MM.1S (cell line): ENCODE results near the gene ANKLE1.
A peak's percentile ranks its signal among the peaks of the same experiment; 100 is the strongest.
"Not testable (repeated sequence)": the region's sequence is repeated elsewhere in the genome, so short reads cannot be mapped to it uniquely, and the experiment has no call there.

Source experiments
- DNase-seq: peaks from one replicate; pipeline ENCODE4 v3.0.0-alpha.2; 2015
- H2AFZ ChIP-seq: fragments of 300-600 bp; sonication (generic); 2 replicates; pipeline ENCODE4 v1.6.0; 2016; ENCODE audit warnings: antibody characterized with exemption, low read length
- H3F3A ChIP-seq: fragments of 300-600 bp; sonication (generic); 2 replicates; pipeline ENCODE4 v1.6.1; 2016; ENCODE audit warnings: mild to moderate bottlenecking, antibody characterized with exemption, low read length, moderate library complexity, mixed read lengths; ENCODE audit not compliant: insufficient read depth
- H3K27ac ChIP-seq: fragments of 300-600 bp; sonication (generic); 2 replicates; pipeline ENCODE4 v1.5.1; 2016; ENCODE audit warnings: mild to moderate bottlenecking, low read length
- H3K27me3 ChIP-seq: fragments of 300-600 bp; sonication (generic); replicated peaks from 2 replicates; pipeline ENCODE4 v1.6.0; 2016; ENCODE audit warnings: low read length; ENCODE audit not compliant: insufficient read depth
- H3K36me3 ChIP-seq: fragments of 300-600 bp; sonication (generic); replicated peaks from 2 replicates; pipeline ENCODE4 v1.6.1; 2016; ENCODE audit warnings: mild to moderate bottlenecking, low read length, mixed read lengths; ENCODE audit not compliant: insufficient read depth
- H3K4me1 ChIP-seq: fragments of 300-600 bp; sonication (generic); 2 replicates; pipeline ENCODE4 v1.6.1; 2016; ENCODE audit warnings: low read length, mixed read lengths
- H3K4me2 ChIP-seq: fragments of 300-600 bp; sonication (generic); 2 replicates; pipeline ENCODE4 v1.6.0; 2016; ENCODE audit warnings: low read depth, low read length
- H3K4me3 ChIP-seq: fragments of 300-600 bp; sonication (generic); 2 replicates; pipeline ENCODE4 v1.5.1; 2016; ENCODE audit warnings: low read length, mixed read lengths
- H3K79me2 ChIP-seq: fragments of 300-600 bp; sonication (generic); 2 replicates; pipeline ENCODE4 v1.6.1; 2016; ENCODE audit warnings: mixed run types, low read length, mixed read lengths
- H3K9ac ChIP-seq: fragments of 300-600 bp; sonication (generic); 2 replicates; pipeline ENCODE4 v1.6.1; 2016; ENCODE audit warnings: low read length, mixed read lengths
- H3K9me2 ChIP-seq: fragments of 300-600 bp; sonication (generic); replicated peaks from 2 replicates; pipeline ENCODE4 v1.6.1; 2016; ENCODE audit warnings: mild to moderate bottlenecking, low read length, mixed read lengths; ENCODE audit not compliant: insufficient read depth
- H3K9me3 ChIP-seq: fragments of 300-600 bp; sonication (generic); replicated peaks from 2 replicates; pipeline ENCODE4 v1.6.1; 2016; ENCODE audit warnings: mild to moderate bottlenecking, low read length, mixed read lengths; ENCODE audit not compliant: insufficient read depth
- H4K20me1 ChIP-seq: fragments of 300-600 bp; sonication (generic); 2 replicates; pipeline ENCODE4 v1.6.1; 2016; ENCODE audit warnings: mild to moderate bottlenecking, low read length, moderate library complexity, mixed read lengths; ENCODE audit not compliant: insufficient read depth
- EZH2 ChIP-seq: fragments of 300-600 bp; sonication (generic); optimal IDR thresholded peaks from 2 replicates; pipeline ENCODE3; 2017; ENCODE audit warnings: low read depth, mild to moderate bottlenecking, antibody characterized with exemption, low read length, mixed read lengths
- EZH2phosphoT487 ChIP-seq: fragments of 300-600 bp; sonication (generic); IDR thresholded peaks from 2 replicates; pipeline ENCODE4 v1.6.1; 2018; ENCODE audit warnings: antibody characterized with exemption, low read length
- TF ChIP-seq, protein P1 (sequence below): fragments of 300-600 bp; sonication (generic); IDR thresholded peaks from 2 replicates; pipeline ENCODE4 v1.5.1; 2016; ENCODE audit warnings: antibody characterized with exemption, low read length, mixed read lengths

ANKLE1 gene

DNA sequence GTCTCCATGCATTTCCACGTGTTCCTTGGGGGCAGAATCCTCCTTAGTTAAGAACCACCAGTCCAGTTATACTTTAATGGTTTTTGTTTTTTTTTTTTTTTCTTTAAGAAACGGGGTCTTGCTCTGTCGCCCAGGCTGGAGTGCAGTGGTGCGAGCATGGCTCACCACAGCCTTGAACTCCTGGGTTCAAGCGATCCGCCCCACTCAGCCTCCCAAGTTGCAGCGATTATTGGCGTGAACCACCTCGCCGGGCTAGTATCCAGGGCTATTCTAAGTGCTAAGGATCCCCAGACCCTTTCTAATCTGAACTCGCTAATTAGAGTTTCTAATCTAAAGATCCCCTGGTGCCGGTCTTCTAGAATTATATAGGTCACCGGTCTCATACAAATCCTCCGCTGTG is 11.9 kb downstream of the ANKLE1 start:
- no peak overlapping the region for H3K4me2 ChIP-seq
- H3K4me1 ChIP-seq: no peaks in the 10 kb centered on the region
- no peak overlapping the region for H2AFZ ChIP-seq
- H3F3A ChIP-seq: no peaks in the 10 kb centered on the region
- H3K9me3 ChIP-seq: no peaks in the 10 kb centered on the region
- H3K27ac ChIP-seq: no peak overlapping the region
- peak; percentile 2 for DNase-seq
- no peak overlapping the region for H3K4me3 ChIP-seq
- H3K79me2 ChIP-seq: peaks cover 7% of the 10 kb centered on the region; the same call in 1 of the 2 replicates
- H3K27me3 ChIP-seq: 0 out of 2 replicates have a peak, but pooled peaks cover 4% of the 10 kb centered on the region
- no peak overlapping the region for H3K9ac ChIP-seq
- no peak for TF ChIP-seq EZH2phosphoT487
- no peak for TF ChIP-seq EZH2
- TF ChIP-seq, protein P1, sequence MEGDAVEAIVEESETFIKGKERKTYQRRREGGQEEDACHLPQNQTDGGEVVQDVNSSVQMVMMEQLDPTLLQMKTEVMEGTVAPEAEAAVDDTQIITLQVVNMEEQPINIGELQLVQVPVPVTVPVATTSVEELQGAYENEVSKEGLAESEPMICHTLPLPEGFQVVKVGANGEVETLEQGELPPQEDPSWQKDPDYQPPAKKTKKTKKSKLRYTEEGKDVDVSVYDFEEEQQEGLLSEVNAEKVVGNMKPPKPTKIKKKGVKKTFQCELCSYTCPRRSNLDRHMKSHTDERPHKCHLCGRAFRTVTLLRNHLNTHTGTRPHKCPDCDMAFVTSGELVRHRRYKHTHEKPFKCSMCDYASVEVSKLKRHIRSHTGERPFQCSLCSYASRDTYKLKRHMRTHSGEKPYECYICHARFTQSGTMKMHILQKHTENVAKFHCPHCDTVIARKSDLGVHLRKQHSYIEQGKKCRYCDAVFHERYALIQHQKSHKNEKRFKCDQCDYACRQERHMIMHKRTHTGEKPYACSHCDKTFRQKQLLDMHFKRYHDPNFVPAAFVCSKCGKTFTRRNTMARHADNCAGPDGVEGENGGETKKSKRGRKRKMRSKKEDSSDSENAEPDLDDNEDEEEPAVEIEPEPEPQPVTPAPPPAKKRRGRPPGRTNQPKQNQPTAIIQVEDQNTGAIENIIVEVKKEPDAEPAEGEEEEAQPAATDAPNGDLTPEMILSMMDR: no peak
- no peaks in the 10 kb centered on the region for H4K20me1 ChIP-seq
- H3K9me2 ChIP-seq: no peaks in the 10 kb centered on the region
- H3K36me3 ChIP-seq: no peaks in the 10 kb centered on the region

DNA sequence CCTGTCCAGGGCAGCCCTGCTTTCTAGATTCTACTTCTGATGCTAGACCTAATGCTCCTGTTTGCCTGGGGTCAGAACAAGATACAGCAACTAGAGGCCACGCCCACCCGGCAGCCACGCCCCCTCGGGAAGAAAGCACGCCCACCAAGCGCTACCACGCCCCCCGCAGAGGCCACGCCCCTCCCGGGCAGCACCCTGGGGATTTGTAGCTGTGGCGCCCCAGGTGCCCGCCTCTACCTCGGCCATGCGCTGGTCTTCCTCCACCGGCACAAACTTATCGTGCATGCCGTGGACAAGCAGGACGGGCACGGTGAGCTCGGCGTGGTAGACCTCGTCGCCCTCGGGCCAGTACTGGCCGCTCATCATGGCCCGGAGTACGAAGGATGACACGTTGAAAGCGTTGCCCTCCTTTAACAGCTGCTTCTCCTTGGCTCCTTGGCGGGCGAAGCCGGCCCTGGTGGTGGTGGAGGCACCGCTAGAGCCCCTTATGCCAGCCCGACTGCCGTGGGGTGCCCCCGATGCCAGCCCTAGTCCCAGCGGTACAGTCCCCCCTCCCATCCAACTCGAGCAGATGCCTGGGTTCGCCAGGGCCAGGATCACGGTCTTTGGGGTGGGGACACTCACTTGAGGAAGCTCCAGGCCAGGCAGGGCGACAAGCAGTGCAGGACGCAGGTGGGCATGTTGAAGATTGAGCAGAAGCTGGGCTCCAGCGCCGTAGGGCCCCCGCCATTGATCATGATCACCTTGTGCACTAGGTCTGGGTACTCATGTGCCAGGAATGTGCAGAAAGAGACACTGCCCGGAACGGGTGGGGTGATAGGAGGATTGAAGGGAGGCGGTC is 12.6 kb downstream of the ANKLE1 start:
- peak; percentile 20 for DNase-seq
- Histone ChIP-seq H3K4me2 (no peak overlapping the region), H3K36me3 (no peaks in the 10 kb centered on the region), H3K4me3 (no peak overlapping the region), H3K9ac (no peak overlapping the region), H3K27ac (no peak overlapping the region), H3F3A (no peaks in the 10 kb centered on the region), H2AFZ (no peak overlapping the region), H3K27me3 (0 out of 2 replicates have a peak, but pooled peaks cover 3% of the 10 kb centered on the region), H3K9me3 (no peaks in the 10 kb centered on the region), H3K4me1 (no peaks in the 10 kb centered on the region), H3K79me2 (peaks cover 7% of the 10 kb centered on the region; the same call in 1 of the 2 replicates), H4K20me1 (no peaks in the 10 kb centered on the region), H3K9me2 (no peaks in the 10 kb centered on the region)
- TF ChIP-seq, protein P1: no peak
- no peak for TF ChIP-seq EZH2phosphoT487
- no peak for TF ChIP-seq EZH2

DNA sequence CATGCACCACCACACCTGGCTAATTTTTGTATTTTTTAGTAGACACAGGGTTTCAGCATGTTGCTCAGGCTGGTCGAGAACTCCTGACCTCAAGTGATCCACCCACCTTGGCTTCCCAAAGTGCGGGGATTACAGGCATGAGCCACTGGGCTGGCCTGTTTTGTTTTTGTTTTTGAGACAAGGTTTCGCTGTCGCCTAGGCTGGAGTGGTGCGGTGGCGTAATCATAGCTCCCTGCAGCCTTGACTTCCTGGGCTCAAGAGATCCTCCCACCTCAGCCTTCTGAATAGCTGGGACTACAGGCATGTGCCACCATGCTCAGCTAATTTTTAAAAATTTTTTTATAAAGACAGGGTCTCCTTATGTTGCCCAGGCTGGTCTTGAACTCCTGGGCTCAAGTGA is 13.8 kb downstream of the ANKLE1 start:
- H3K4me1 ChIP-seq, H4K20me1 ChIP-seq, H3K27me3 ChIP-seq, H3K9ac ChIP-seq, H3K36me3 ChIP-seq, H3K4me2 ChIP-seq, DNase-seq, H3F3A ChIP-seq, H3K79me2 ChIP-seq, H3K27ac ChIP-seq, H3K4me3 ChIP-seq, H3K9me3 ChIP-seq, H3K9me2 ChIP-seq, H2AFZ ChIP-seq: not testable (repeated sequence)

DNA sequence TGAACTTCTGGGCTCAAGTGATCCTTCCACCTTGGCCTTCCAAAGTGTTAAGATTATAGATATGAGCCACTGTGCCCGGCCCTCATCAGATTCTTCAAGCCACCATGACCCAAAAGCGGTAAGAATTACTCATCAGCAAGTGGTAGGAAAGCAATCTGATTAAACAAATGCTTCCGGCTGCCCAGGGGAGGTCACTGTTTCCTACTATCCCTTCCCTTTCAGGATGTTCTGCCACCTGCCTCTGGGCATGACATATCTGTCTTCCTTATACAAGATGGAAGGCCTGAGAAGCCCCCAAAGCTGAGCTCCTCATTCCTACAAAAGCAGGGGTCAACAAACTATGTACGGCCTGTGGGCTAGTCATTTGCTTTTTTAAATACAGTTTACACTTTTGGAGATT is 14.6 kb downstream of the ANKLE1 start:
- H3K4me3 ChIP-seq: no peak overlapping the region
- peaks cover 7% of the 10 kb centered on the region; the same call in 1 of the 2 replicates for H3K79me2 ChIP-seq
- H3K9me3 ChIP-seq: no peaks in the 10 kb centered on the region
- H3K36me3 ChIP-seq: no peaks in the 10 kb centered on the region
- no peaks in the 10 kb centered on the region for H3K9me2 ChIP-seq
- no peaks in the 10 kb centered on the region for H3K4me1 ChIP-seq
- no peaks in the 10 kb centered on the region for H4K20me1 ChIP-seq
- no peak overlapping the region for H3K9ac ChIP-seq
- no peak overlapping the region for H3K4me2 ChIP-seq
- no peaks in the 10 kb centered on the region for H3F3A ChIP-seq
- H3K27ac ChIP-seq: no peak overlapping the region
- H2AFZ ChIP-seq: no peak overlapping the region
- H3K27me3 ChIP-seq: no peaks in the 10 kb centered on the region
- DNase-seq: no peak
- TF ChIP-seq EZH2: no peak
- TF ChIP-seq, protein P1: no peak
- TF ChIP-seq EZH2phosphoT487: no peak
